ENCODE results near the gene ZMYND8. TPM values are rescaled to one million over a fixed set of nuclear protein-coding genes. Genes with fewer than 3 reads are reported as not detected.

Gene ZMYND8
- total and polyA plus RNA-seq, 7 donors = 7.8 to 46.0 (median 24.8) TPM

- Histone ChIP-seq H3K27ac (no peak overlapping the region), H3K4me3 (no peak overlapping the region), H3K9me3 (no peaks in the 10 kb centered on the region), H3K27me3 (no peaks in the 10 kb centered on the region), H3K4me1 (no peaks in the 10 kb centered on the region), H3K36me3 (peaks cover 4 to 99% (median 33%) of the 10 kb centered on the region in 4 donors)
- TF ChIP-seq POLR2A (IDR thresholded peaks at IDR 0.05) (no peak), CTCF (IDR thresholded peaks at IDR 0.05) (no peak), POLR2AphosphoS5 (IDR thresholded peaks at IDR 0.05) (no peak), EP300 (IDR thresholded peaks at IDR 0.05) (no peak)
- intact Hi-C loops (cut with DNase I) = no loop called here
- DNase-seq = no peak
- 84 to 89% methylated on average over 4 of the region's 4 CpGs for WGBS, 2 donors
Measured at GRCh38 chr20:47285189-47285588, 71.3 kb downstream of the ZMYND8 start.

- Histone ChIP-seq H3K36me3 (peaks cover 0 to 99% (median 29%) of the 10 kb centered on the region in 4 donors), H3K9me3 (no peaks in the 10 kb centered on the region), H3K27ac (no peak overlapping the region), H3K27me3 (no peaks in the 10 kb centered on the region), H3K4me1 (no peaks in the 10 kb centered on the region), H3K4me3 (no peak overlapping the region)
- TF ChIP-seq EP300 (IDR thresholded peaks at IDR 0.05) (no peak), CTCF (IDR thresholded peaks at IDR 0.05) (no peak), POLR2AphosphoS5 (IDR thresholded peaks at IDR 0.05) (no peak), POLR2A (IDR thresholded peaks at IDR 0.05) (no peak)
- intact Hi-C loops (cut with DNase I) = no loop called here
- DNase-seq = no peak
- WGBS, 2 donors = 97 to 98% methylated on average over 5 of the region's 5 CpGs
Measured at GRCh38 chr20:47284373-47284772, 72.1 kb downstream of the ZMYND8 start.

GRCh38 chr20:47283411-47283810 lies 73.1 kb downstream of the ZMYND8 start:
- Histone ChIP-seq H3K9me3 (no peaks in the 10 kb centered on the region), H3K4me1 (peaks cover 0 to 5% (median 0%) of the 10 kb centered on the region in 4 donors), H3K36me3 (peaks cover 0 to 92% (median 32%) of the 10 kb centered on the region in 4 donors), H3K27me3 (no peaks in the 10 kb centered on the region), H3K27ac (no peak overlapping the region), H3K4me3 (no peak overlapping the region)
- 84 to 89% methylated on average over 3 of the region's 3 CpGs for WGBS, 2 donors
- no peak for DNase-seq
- intact Hi-C loops (cut with DNase I) = no loop called here
- TF ChIP-seq POLR2A (IDR thresholded peaks at IDR 0.05) (no peak), EP300 (IDR thresholded peaks at IDR 0.05) (no peak), CTCF (IDR thresholded peaks at IDR 0.05) (no peak)

GRCh38 chr20:47282864-47283263 lies 73.6 kb downstream of the ZMYND8 start:
- H3K4me1 ChIP-seq = peaks cover 0 to 5% (median under 1%) of the 10 kb centered on the region in 4 donors
- H3K4me3 ChIP-seq = no peak overlapping the region
- TF ChIP-seq EP300 (IDR thresholded peaks at IDR 0.05) (no peak), POLR2A (IDR thresholded peaks at IDR 0.05) (no peak), POLR2AphosphoS5 (IDR thresholded peaks at IDR 0.05) (no peak), CTCF (IDR thresholded peaks at IDR 0.05) (no peak)
- no peaks in the 10 kb centered on the region for H3K27me3 ChIP-seq
- no peak overlapping the region for H3K27ac ChIP-seq
- WGBS, 2 donors = 96 to 98% methylated on average over 2 of the region's 2 CpGs
- DNase-seq = peak; percentile 28
- intact Hi-C loops (cut with DNase I) = no loop called here
- H3K36me3 ChIP-seq = peaks cover 0 to 86% (median 32%) of the 10 kb centered on the region in 4 donors
- H3K9me3 ChIP-seq = no peaks in the 10 kb centered on the region

GRCh38 chr20:47281376-47281775 lies 75.1 kb downstream of the ZMYND8 start:
- WGBS, 2 donors = 72 to 74% methylated on average over 4 of the region's 4 CpGs
- DNase-seq = no peak
- H3K9me3 ChIP-seq = no peaks in the 10 kb centered on the region
- peaks cover 0 to 17% (median 12%) of the 10 kb centered on the region in 4 donors for H3K4me1 ChIP-seq
- H3K27me3 ChIP-seq = no peaks in the 10 kb centered on the region
- intact Hi-C loops (cut with DNase I) = no loop called here
- H3K27ac ChIP-seq = no peak overlapping the region
- no peak overlapping the region for H3K4me3 ChIP-seq
- peaks cover 0 to 73% (median 27%) of the 10 kb centered on the region in 4 donors for H3K36me3 ChIP-seq
- TF ChIP-seq EP300 (IDR thresholded peaks at IDR 0.05) (no peak), POLR2A (IDR thresholded peaks at IDR 0.05) (no peak), POLR2AphosphoS5 (IDR thresholded peaks at IDR 0.05) (no peak), CTCF (IDR thresholded peaks at IDR 0.05) (no peak)
